Liver (tissue), 3 donors: Measurements from ENCODE around the gene SOWAHA.

Experiments
- ATF3 ChIP-seq: IDR thresholded peaks from 2 replicates; pipeline ENCODE4 v1.6.1; 2016; ENCODE audit warnings: antibody characterized with exemption
- CTCF ChIP-seq: fragments of 150-350 bp; IDR thresholded peaks from 2 replicates; pipeline ENCODE4 v1.5.1; 2017; ENCODE audit warnings: improper control_type of control experiment, low read depth, low read length; ENCODE audit not compliant: missing input control
- JUND ChIP-seq, 2 donors: IDR thresholded peaks; 2 replicates each; pipeline ENCODE4 v1.6.1; 2016; ENCODE audit warnings: antibody characterized with exemption in 2 of 2
- donor health status: healthy.
- donor health status: healthy.

GRCh38 chr5:132850066-132850465, 37.0 kb downstream of the SOWAHA start:
- TF ChIP-seq JUND (IDR thresholded peaks at IDR 0.05) = no peak
- TF ChIP-seq CTCF = no peak
- TF ChIP-seq ATF3 = no peak
